SK-N-SH (cell line): ENCODE measurements around the gene HNRNPM.

ENCODE experiments used
- CTCF ChIP-seq: fragments of 200-600 bp; sonication (generic); IDR thresholded peaks from 2 replicates; pipeline ENCODE4 v1.6.1; 2017; ENCODE audit warnings: antibody characterized with exemption, mild to moderate bottlenecking, moderate library complexity
- EZH2phosphoT487 ChIP-seq: fragments of 200-600 bp; sonication (generic); IDR thresholded peaks from 2 replicates; pipeline ENCODE4 v1.6.1; 2017; ENCODE audit warnings: low read depth, mixed run types, mild to moderate bottlenecking, antibody characterized with exemption, moderate library complexity, borderline replicate concordance
- GABPA ChIP-seq: IDR thresholded peaks from 2 replicates; pipeline ENCODE4 v1.4.0; 2012; ENCODE audit warnings: low read depth, mild to moderate bottlenecking
- GATA2 ChIP-seq: sonication (generic); formaldehyde crosslinking; IDR thresholded peaks from 2 replicates; pipeline ENCODE4 v1.5.0; 2020; ENCODE audit warnings: mild to moderate bottlenecking, missing genetic modification reagents
- MAX ChIP-seq: IDR thresholded peaks from 2 replicates; pipeline ENCODE4 v1.4.0; 2012; ENCODE audit warnings: low read depth
- MXI1 ChIP-seq: IDR thresholded peaks from 2 replicates; pipeline ENCODE4 v1.6.1; 2012; ENCODE audit warnings: mild to moderate bottlenecking, low read depth, low read length, improper control_type of control experiment
- POLR2AphosphoS5 ChIP-seq: IDR thresholded peaks from 2 replicates; pipeline ENCODE4 v1.6.1; 2012; ENCODE audit warnings: low read depth, low read length
- RCOR1 ChIP-seq: fragments of 150-350 bp; IDR thresholded peaks from 2 replicates; pipeline ENCODE4 v1.6.1; 2017; ENCODE audit warnings: antibody characterized with exemption, low read length
- RFX5 ChIP-seq: IDR thresholded peaks from 2 replicates; pipeline ENCODE4 v1.6.1; 2012; ENCODE audit warnings: mild to moderate bottlenecking, improper control_type of control experiment, low read length
- SMC3 ChIP-seq: IDR thresholded peaks from 2 replicates; pipeline ENCODE4 v1.6.1; 2012; ENCODE audit warnings: low read depth, low read length, improper control_type of control experiment
- YY1 ChIP-seq: IDR thresholded peaks from 2 replicates; pipeline ENCODE4 v1.4.0; 2012; ENCODE audit warnings: low read depth, mild to moderate bottlenecking
- ZBTB33 ChIP-seq: IDR thresholded peaks from 2 replicates; pipeline ENCODE4 v1.4.0; 2012; ENCODE audit warnings: low read depth, borderline replicate concordance

- no peak for TF ChIP-seq RCOR1
- no peak for TF ChIP-seq RFX5
- TF ChIP-seq MAX = no peak
- no peak for TF ChIP-seq POLR2AphosphoS5
- no peak for TF ChIP-seq YY1
- no peak for TF ChIP-seq SMC3
- no peak for TF ChIP-seq CTCF
- TF ChIP-seq EZH2phosphoT487 = no peak
- TF ChIP-seq MXI1 = no peak
- no peak for TF ChIP-seq GABPA
- no peak for TF ChIP-seq ZBTB33
- TF ChIP-seq GATA2 (CRISPR knock-in tag) = no peak
These were observed 46.9 kb upstream of the HNRNPM start for GRCh38 chr19:8397746-8398310.
